K562 (cell line): Measurements from ENCODE around the gene MCEMP1. TPM values are rescaled to one million over a fixed set of nuclear protein-coding genes. Genes with fewer than 3 reads are reported as not detected.

Experiments
- ATAC-seq: fragments of 200-7000 bp; cut with Tn5 transposase; 3 replicates; pipeline ENCODE4 v1.9.1; 2020; ENCODE audit warnings: moderate library complexity
- BruUV-seq: library from RNA; stranded (reverse); fragments of 400-500 nt; replicated peaks from 2 replicates; lab custom pipeline; 2021; lab: Mats Ljungman, UMichigan
- CTCF ChIA-PET: fragments of 300-600 bp; formaldehyde crosslinking; extraction: SDS; loops from one replicate; lab custom pipeline; 2021; ENCODE audit warnings: low intra/inter-chr PET ratio; lab: Yijun Ruan, JAX
- POLR2A ChIA-PET: fragments of 300-600, 350-650 bp; sonication (Branson Sonifier 250); formaldehyde crosslinking; extraction: SDS; loops from one replicate; lab custom pipeline; 2021; ENCODE audit warnings: antibody characterized with exemption, inconsistent platforms; lab: Yijun Ruan, JAX
- DNase-seq, 4 experiments: peaks; one replicate each; pipeline versions ENCODE4 v3.0.0 to v3.0.0-alpha.2; 2011 to 2018; ENCODE audit warnings: low spot score in 3 of 4, mixed read lengths in 3 of 4; ENCODE audit errors: extremely low read depth in 1 of 4
- FAIRE-seq: peaks from 2 replicates; lab custom pipeline; 2011; peaks lifted over from hg19 to GRCh38; lab: Jason Lieb, UNC
- H2AFZ ChIP-seq: 2 replicates; pipeline ENCODE4 v1.6.0; 2011; ENCODE audit warnings: low read depth, low read length, control low read depth, inconsistent platforms
- H3K27ac ChIP-seq: fragments of 200-600 bp; 3 replicates; pipeline ENCODE4 v1.8.0; 2011; ENCODE audit warnings: low read depth, mild to moderate bottlenecking, control low read depth, inconsistent platforms, low read length, moderate library complexity, mixed read lengths; ENCODE audit errors: extremely low read depth
- H3K27me3 ChIP-seq, 2 experiments: fragments of 300-600 bp in 1 of 2; 2 replicates in 1 of 2; 3 replicates in 1 of 2; pipeline versions ENCODE4 v1.6.0 to v1.8.0; 2011; ENCODE audit warnings: inconsistent platforms in 2 of 2, low read length in 2 of 2, mild to moderate bottlenecking in 1 of 2, mixed read lengths in 1 of 2, moderate library complexity in 1 of 2; ENCODE audit not compliant: control insufficient read depth in 2 of 2, insufficient read depth in 2 of 2
- H3K36me3 ChIP-seq: fragments of 300-600 bp; 3 replicates; pipeline ENCODE4 v1.8.0; 2011; ENCODE audit warnings: mild to moderate bottlenecking, low read length, inconsistent platforms; ENCODE audit not compliant: control insufficient read depth, insufficient read depth
- H3K4me1 ChIP-seq, 2 experiments: fragments of 200-600 bp in 1 of 2; replicated peaks in 1 of 2; 2 replicates in 1 of 2; 3 replicates in 1 of 2; pipeline versions ENCODE4 v1.5.1 to v1.8.0; 2011; ENCODE audit warnings: inconsistent platforms in 2 of 2, low read length in 2 of 2, mild to moderate bottlenecking in 1 of 2, mixed read lengths in 1 of 2, moderate library complexity in 1 of 2; ENCODE audit not compliant: control insufficient read depth in 2 of 2, insufficient read depth in 2 of 2
- H3K4me2 ChIP-seq: 2 replicates; pipeline ENCODE4 v1.6.1; 2011; ENCODE audit warnings: low read length, control low read depth, inconsistent platforms, mixed read lengths; ENCODE audit not compliant: insufficient read depth
- H3K4me3 ChIP-seq: fragments of 200-600 bp; sonication (generic), shearing (Covaris generic); 2 replicates; pipeline ENCODE4 v1.5.1; 2016; ENCODE audit warnings: control low read depth, inconsistent platforms
- H3K79me2 ChIP-seq: fragments of 200-600 bp; 3 replicates; pipeline ENCODE4 v1.8.0; 2011; ENCODE audit warnings: low read length, inconsistent platforms; ENCODE audit not compliant: control insufficient read depth, insufficient read depth
- H3K9ac ChIP-seq, 2 experiments: 2 replicates each; pipeline versions ENCODE4 v1.6.0 to v1.6.1; 2011; ENCODE audit warnings: low read depth in 2 of 2, low read length in 2 of 2, control low read depth in 1 of 2, inconsistent platforms in 1 of 2, mild to moderate bottlenecking in 1 of 2, mixed read lengths in 1 of 2; ENCODE audit not compliant: insufficient read depth in 1 of 2
- H3K9me1 ChIP-seq: one replicate; pipeline ENCODE4 v1.6.0; 2011; ENCODE audit warnings: inconsistent platforms, mild to moderate bottlenecking, low read length, moderate library complexity; ENCODE audit not compliant: control insufficient read depth, insufficient read depth
- H3K9me3 ChIP-seq: replicated peaks from 2 replicates; pipeline ENCODE4 v1.5.1; 2011; ENCODE audit warnings: low read depth, low read length, inconsistent platforms; ENCODE audit not compliant: control insufficient read depth, insufficient read depth
- H4K20me1 ChIP-seq: replicated peaks from 2 replicates; pipeline ENCODE4 v1.6.1; 2011; ENCODE audit warnings: low read length, inconsistent platforms, mixed read lengths; ENCODE audit not compliant: control insufficient read depth, insufficient read depth
- CREB1 ChIP-seq, 2 experiments: sonication (generic) in 1 of 2; formaldehyde crosslinking in 1 of 2; IDR thresholded peaks; 2 replicates each; pipeline versions ENCODE4 v1.6.1 to v1.8.0; 2012 to 2022; ENCODE audit warnings: inconsistent platforms in 1 of 2, mild to moderate bottlenecking in 1 of 2, missing genetic modification reagents in 1 of 2, moderate library complexity in 1 of 2
- CREM ChIP-seq: IDR thresholded peaks from 2 replicates; pipeline ENCODE4 v1.6.1; 2014; ENCODE audit warnings: antibody characterized with exemption, low read depth
- DMBX1 ChIP-seq: fragments of 250-450 bp; sonication (Bioruptor Pico); IDR thresholded peaks from 2 replicates; pipeline ENCODE4 v1.8.0; 2022; ENCODE audit warnings: inconsistent platforms, mild to moderate bottlenecking, moderate library complexity, borderline replicate concordance
- EGR1 ChIP-seq: fragments of 450-650 bp; conservative IDR thresholded peaks from 2 replicates; pipeline ENCODE4 v1.6.1; 2017; ENCODE audit warnings: mild to moderate bottlenecking
- KAT7 ChIP-seq: sonication (generic); formaldehyde crosslinking; IDR thresholded peaks from 2 replicates; pipeline ENCODE4 v1.8.0; 2022; ENCODE audit warnings: missing genetic modification reagents, mild to moderate bottlenecking, borderline replicate concordance
- NRF1 ChIP-seq, 2 experiments: fragments of 450-650 bp; IDR thresholded peaks in 1 of 2; conservative IDR thresholded peaks in 1 of 2; 2 replicates each; pipeline ENCODE4 v1.6.1; 2014; ENCODE audit warnings: mild to moderate bottlenecking in 2 of 2
- POLR2H ChIP-seq: IDR thresholded peaks from 2 replicates; pipeline ENCODE4 v1.6.1; 2016; ENCODE audit warnings: missing genetic modification characterization, low read depth, mild to moderate bottlenecking, control low read depth, missing compliant biosample characterization, moderate library complexity
- ZFPM2 ChIP-seq: fragments of 250-450 bp; sonication (Bioruptor Pico); IDR thresholded peaks from 2 replicates; pipeline ENCODE4 v1.5.1; 2022; ENCODE audit warnings: mild to moderate bottlenecking
- WGBS: fragments of 100-300 bp; shearing (Covaris generic); methylation state at CpG from one replicate; pipeline ENCODE4 v1.1.6; 2016; ENCODE audit warnings: low coverage, mixed read lengths; ENCODE audit not compliant: insufficient coverage; ENCODE audit errors: missing lambda C conversion rate; 5-methylcytosine and 5-hydroxymethylcytosine counted together
- in situ Hi-C: fragments of 300-500 bp; cut with MboI; formaldehyde crosslinking; loops from 4 replicates; pipeline ENCODE4 v1.15.0; 2018; ENCODE audit warnings: inconsistent platforms, mixed read lengths
- intact Hi-C: fragments of 100-400 bp; cut with micrococcal nuclease; formaldehyde crosslinking; loops from 2 replicates; pipeline ENCODE4 v1.14.2; 2022
- polyA plus RNA-seq, 8 experiments: library from polyadenylated mRNA; depleted of rRNA in 4 of 8; stranded (reverse) in 5 of 8; unstranded in 3 of 8; fragments of >200 nt; fragmentation: Nextera tagmentation in 2 of 8; fragmentation: Illumina TruSeq in 1 of 8; extraction: Ambion mirVana in 2 of 8; extraction: Trizol in 1 of 8; gene quantifications; 2 replicates each; pipeline versions ENCODE4 v1.2.1 to v1.2.3, GENCODE V29; 2011 to 2014; ENCODE audit warnings: inconsistent platforms in 1 of 8, missing spikeins in 1 of 8
- total RNA-seq, 7 experiments: library from RNA; depleted of rRNA in 6 of 7; stranded (reverse); fragments of >200 nt in 6 of 7; fragmentation: Illumina TruSeq in 2 of 7; extraction: Trizol in 2 of 7; gene quantifications; 2 replicates each; pipeline versions ENCODE4 v1.2.1 to v1.2.3, GENCODE V29; 2011 to 2021; ENCODE audit warnings: low replicate concordance in 1 of 7
- TF ChIP-seq, protein P1 (sequence below): sonication (generic); formaldehyde crosslinking; IDR thresholded peaks from 2 replicates; pipeline ENCODE4 v1.8.0; 2022; ENCODE audit warnings: mild to moderate bottlenecking, missing genetic modification reagents
- TF ChIP-seq, protein P2 (sequence below), 2 experiments: IDR thresholded peaks; 2 replicates each; pipeline ENCODE4 v1.6.1; 2011; ENCODE audit warnings: borderline replicate concordance in 1 of 2, control low read depth in 1 of 2, low read depth in 1 of 2, low read length in 1 of 2, mild to moderate bottlenecking in 1 of 2, mixed read lengths in 1 of 2, moderate library complexity in 1 of 2; ENCODE audit not compliant: insufficient read depth in 1 of 2, insufficient read length in 1 of 2, poor library complexity in 1 of 2, severe bottlenecking in 1 of 2; ENCODE audit errors: extremely low read depth in 1 of 2

Gene MCEMP1
- total and polyA plus RNA-seq, 9 of the 15 experiments (the other 6 are each of a cell fraction or from before 2014, with no cell fraction given), result 0.11 to 1.8 (median 0.51) TPM

DNA sequence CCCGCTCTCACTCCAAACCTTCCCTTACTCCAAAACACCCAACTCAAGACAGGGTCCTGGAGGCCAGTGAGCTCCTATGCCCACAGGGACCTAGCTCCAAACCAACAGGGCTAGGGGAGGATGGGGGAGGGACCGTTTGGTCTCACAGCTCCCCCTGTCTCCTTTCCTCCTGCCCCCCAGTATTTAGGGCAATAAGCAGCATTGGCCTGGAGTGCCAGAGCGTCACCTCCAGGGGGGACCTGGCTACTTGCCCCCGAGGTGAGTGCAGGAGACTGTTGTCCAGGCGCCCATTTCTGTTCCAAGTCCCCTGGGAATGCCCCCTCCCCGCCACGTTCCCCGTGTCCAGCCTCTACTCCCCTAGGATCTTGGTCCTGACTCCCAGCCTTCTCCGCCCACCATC is 7.2 kb upstream of the MCEMP1 start (continued):
- TF ChIP-seq KAT7, result no peak

DNA sequence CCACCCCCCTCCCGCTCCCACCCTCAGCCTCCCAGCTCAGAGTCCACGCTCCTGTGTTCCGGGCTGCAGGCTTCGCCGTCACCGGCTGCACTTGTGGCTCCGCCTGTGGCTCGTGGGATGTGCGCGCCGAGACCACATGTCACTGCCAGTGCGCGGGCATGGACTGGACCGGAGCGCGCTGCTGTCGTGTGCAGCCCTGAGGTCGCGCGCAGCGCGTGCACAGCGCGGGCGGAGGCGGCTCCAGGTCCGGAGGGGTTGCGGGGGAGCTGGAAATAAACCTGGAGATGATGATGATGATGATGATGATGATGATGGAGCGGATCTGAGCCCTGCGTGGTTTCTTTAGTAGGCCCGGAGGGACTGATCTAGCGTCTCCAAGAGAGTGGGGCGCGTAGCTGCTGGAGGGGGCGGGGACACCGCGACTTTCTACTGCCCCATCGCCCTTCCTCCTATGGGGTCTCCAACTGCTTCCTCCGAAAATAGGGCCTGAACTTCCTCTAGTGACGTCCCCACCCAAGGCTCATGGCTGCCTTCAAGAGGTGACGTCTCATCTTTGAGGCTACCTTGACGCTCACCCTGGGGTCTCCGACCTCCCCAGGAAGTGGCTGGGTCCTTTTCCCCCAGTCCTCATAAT is 6.6 kb upstream of the MCEMP1 start:
- no peak overlapping the region for H3K4me3 ChIP-seq
- DNase-seq (peak in 2 of 4 experiments; percentile 51), FAIRE-seq (no peak), ATAC-seq (peak; percentile 32; the same call in 1 of the 3 replicates)
- BruUV-seq, result no TSS peak
- H3K4me2 ChIP-seq, result no peak overlapping the region; the same call in 1 of the 2 replicates
- H3K4me1 ChIP-seq, result peaks cover 0 to 10% of the 10 kb centered on the region in 2 experiments; a peak in 2 of 5 replicates
- H3K9me1 ChIP-seq, result no peaks in the 10 kb centered on the region
- H3K36me3 ChIP-seq, result no peaks in the 10 kb centered on the region
- H3K27me3 ChIP-seq, result peaks cover 21 to 39% of the 10 kb centered on the region in 2 experiments; a peak in 4 of 5 replicates
- TF ChIP-seq, protein P1, sequence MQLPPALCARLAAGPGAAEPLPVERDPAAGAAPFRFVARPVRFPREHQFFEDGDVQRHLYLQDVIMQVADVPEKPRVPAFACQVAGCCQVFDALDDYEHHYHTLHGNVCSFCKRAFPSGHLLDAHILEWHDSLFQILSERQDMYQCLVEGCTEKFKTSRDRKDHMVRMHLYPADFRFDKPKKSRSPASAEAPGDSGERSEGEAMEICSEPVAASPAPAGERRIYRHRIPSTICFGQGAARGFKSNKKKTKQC (CRISPR knock-in tag), result no peak
- TF ChIP-seq CREB1 (IDR thresholded peaks at IDR 0.05) (no peak), CREB1 (CRISPR knock-in tag; IDR thresholded peaks at IDR 0.05) (0 out of 2 replicates have a peak, but pooled peaks have one; percentile 41), ZFPM2 (CRISPR knock-in tag) (no peak), DMBX1 (CRISPR knock-in tag) (no peak), POLR2H (tag) (no peak), CREM (0 out of 2 replicates have a peak, but pooled peaks have one; percentile 22), NRF1 (conservative IDR thresholded peaks at IDR 0.05 in 1 of 2, IDR thresholded peaks at IDR 0.05 in 1 of 2) (peak; percentile 30 to 45; a peak in 2 of 4 replicates), EGR1 (0 out of 2 replicates have a peak, but pooled peaks have one; percentile 4)
- TF ChIP-seq, protein P2, sequence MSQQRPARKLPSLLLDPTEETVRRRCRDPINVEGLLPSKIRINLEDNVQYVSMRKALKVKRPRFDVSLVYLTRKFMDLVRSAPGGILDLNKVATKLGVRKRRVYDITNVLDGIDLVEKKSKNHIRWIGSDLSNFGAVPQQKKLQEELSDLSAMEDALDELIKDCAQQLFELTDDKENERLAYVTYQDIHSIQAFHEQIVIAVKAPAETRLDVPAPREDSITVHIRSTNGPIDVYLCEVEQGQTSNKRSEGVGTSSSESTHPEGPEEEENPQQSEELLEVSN (IDR thresholded peaks at IDR 0.05; ENCODE audit: borderline replicate concordance in 1 of 2, extremely low read depth in 1 of 2, insufficient read depth in 1 of 2, insufficient read length in 1 of 2, low read depth in 1 of 2, low read length in 1 of 2, poor library complexity in 1 of 2, severe bottlenecking in 1 of 2), result peak in 1 of 2 experiments; percentile 27
- no peak overlapping the region for H3K27ac ChIP-seq
- CTCF ChIA-PET, result no interaction called here
- intact Hi-C loops (no loop called here), in situ Hi-C loops (no loop called here)
- peaks cover 5% of the 10 kb centered on the region; the same call in 1 of the 2 replicates for H3K9me3 ChIP-seq
- H4K20me1 ChIP-seq, result no peaks in the 10 kb centered on the region
- no peak overlapping the region for H2AFZ ChIP-seq
- H3K9ac ChIP-seq, result peak overlapping the region in 1 of 2 experiments; percentile 13; a peak in 1 of 4 replicates
- POLR2A ChIA-PET, result no interaction called here
- 4% methylated on average over 41 of the region's 43 CpGs for WGBS
- H3K79me2 ChIP-seq, result no peaks in the 10 kb centered on the region
